Thymus (tissue), 11 donors: ENCODE measurements around the gene TP53BP2. TPM values are rescaled to one million over a fixed set of nuclear protein-coding genes. Genes with fewer than 3 reads are reported as not detected.

ENCODE experiments used
- DNase-seq, 9 donors: peaks; one replicate each; pipeline ENCODE4 v3.0.0-alpha.2; 2013; ENCODE audit warnings: low spot score in 9 of 9, low read depth in 6 of 9, missing footprints in 1 of 9
- H3K27ac ChIP-seq, 2 donors: one replicate each; pipeline ENCODE4 v1.5.1; 2013; ENCODE audit warnings: control low read depth in 1 of 2, low read depth in 1 of 2, low read length in 1 of 2, mild to moderate bottlenecking in 1 of 2, moderate library complexity in 1 of 2
- H3K27me3 ChIP-seq, 2 donors: one replicate each; pipeline ENCODE4 v1.5.1; 2013; ENCODE audit warnings: low read length in 1 of 2; ENCODE audit not compliant: control insufficient read depth in 2 of 2, insufficient read depth in 1 of 2
- H3K36me3 ChIP-seq, 2 donors: one replicate each; pipeline ENCODE4 v1.5.1; 2013; ENCODE audit warnings: low read length in 1 of 2, mild to moderate bottlenecking in 1 of 2, moderate library complexity in 1 of 2; ENCODE audit not compliant: control insufficient read depth in 2 of 2, insufficient read depth in 2 of 2
- H3K4me1 ChIP-seq, 2 donors: one replicate each; pipeline ENCODE4 v1.5.1; 2013; ENCODE audit warnings: low read length in 2 of 2; ENCODE audit not compliant: control insufficient read depth in 2 of 2, insufficient read depth in 2 of 2
- H3K4me3 ChIP-seq, 2 donors: one replicate each; pipeline ENCODE4 v1.5.1; 2013; ENCODE audit warnings: low read length in 2 of 2, control low read depth in 1 of 2, mild to moderate bottlenecking in 1 of 2
- H3K9me3 ChIP-seq, 2 donors: one replicate each; pipeline ENCODE4 v1.5.1; 2013; ENCODE audit warnings: low read length in 1 of 2, mild to moderate bottlenecking in 1 of 2; ENCODE audit not compliant: control insufficient read depth in 2 of 2, insufficient read depth in 1 of 2
- WGBS: extraction: QIAGEN DNeasy Blood & Tissue Kit; methylation state at CpG from one replicate; pipeline ENCODE4 v1.1.7; 2013; 5-methylcytosine and 5-hydroxymethylcytosine counted together
- polyA plus RNA-seq: library from polyadenylated mRNA; stranded (reverse); fragments of 200-250 nt; gene quantifications from one replicate; pipeline ENCODE4 v1.2.3, GENCODE V29; 2013
- total RNA-seq: library from RNA; stranded (reverse); fragments of 120-200 nt; gene quantifications from one replicate; pipeline ENCODE4 v1.2.4, GENCODE V29; 2013
- donor health status: healthy.

The TP53BP2 gene
- total and polyA plus RNA-seq, 2 donors: 15.2 to 23.3 TPM

DNA sequence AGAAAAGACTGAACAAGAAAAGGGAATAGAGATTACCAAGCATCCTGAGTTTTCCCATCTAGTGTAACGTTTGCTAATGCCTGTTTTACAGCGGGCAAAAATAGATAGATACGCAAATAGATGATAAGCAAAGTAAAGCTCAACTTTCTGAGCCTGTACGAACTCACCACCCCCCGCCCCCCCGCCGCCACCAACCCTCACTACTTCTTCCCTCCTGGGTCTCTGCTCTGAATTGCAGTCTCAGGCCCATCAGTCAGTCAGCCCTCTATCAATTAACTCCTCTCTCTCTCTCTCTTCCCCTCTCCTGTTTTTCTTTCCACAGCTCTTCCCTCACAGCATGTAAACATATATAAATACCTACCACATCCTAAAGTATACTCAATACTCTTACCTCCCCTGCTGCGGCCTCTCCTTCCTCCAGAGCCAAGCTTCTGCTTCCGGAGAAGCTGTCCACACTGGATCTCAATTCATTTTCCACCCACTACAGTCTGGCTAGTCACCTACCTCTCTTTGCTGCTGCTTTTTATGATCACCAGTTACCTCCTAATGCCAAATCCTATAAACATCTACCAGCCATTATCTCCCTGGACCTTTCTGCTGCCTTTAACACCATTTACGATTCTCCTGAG is 68.8 kb downstream of the TP53BP2 start:
- Histone ChIP-seq H3K4me1 (no peaks in the 10 kb centered on the region), H3K9me3 (no peaks in the 10 kb centered on the region), H3K36me3 (peaks cover 28 to 59% of the 10 kb centered on the region in 2 donors), H3K4me3 (no peak overlapping the region), H3K27me3 (no peaks in the 10 kb centered on the region), H3K27ac (no peak overlapping the region)
- DNase-seq: no peak
- WGBS: 97% methylated on average over 10 of the region's 10 CpGs

DNA sequence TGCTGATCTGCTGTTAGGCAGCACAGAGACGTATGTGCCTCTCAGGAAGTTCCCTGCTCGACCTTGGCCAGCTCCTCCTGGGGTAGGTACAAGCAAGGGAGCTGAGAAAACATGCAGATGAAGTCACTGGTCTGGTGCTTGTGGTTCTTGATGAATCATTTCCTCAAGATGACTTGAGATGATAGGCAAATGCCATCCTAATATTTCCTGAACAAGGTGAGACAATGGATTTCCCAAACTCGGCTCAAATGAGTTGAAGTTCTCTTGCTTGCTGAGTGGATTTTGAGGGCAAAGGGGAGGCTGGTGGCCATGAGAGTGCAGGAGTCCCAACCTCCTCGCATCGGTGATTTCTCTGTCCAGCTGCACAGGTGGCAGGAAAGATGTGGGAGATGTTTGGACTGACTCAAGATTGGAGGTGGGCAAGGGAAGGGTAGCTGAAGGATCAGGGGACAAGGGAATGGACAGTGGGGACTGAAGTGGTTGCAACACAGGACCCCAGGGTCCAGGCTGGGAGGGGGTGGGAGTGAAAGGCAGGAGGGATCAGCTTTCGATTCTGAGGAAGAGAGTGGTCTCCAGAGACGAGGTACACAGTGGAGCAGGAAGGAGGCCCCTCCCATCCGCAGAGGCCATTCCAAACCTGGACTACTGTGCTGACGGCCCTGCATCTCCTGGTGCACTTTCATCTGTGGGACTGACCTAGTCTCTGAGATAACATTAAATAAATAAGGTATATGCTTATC is 69.5 kb downstream of the TP53BP2 start:
- H3K27me3 ChIP-seq: no peaks in the 10 kb centered on the region
- no peaks in the 10 kb centered on the region for H3K9me3 ChIP-seq
- peak in 1 of 9 donors; percentile 5 for DNase-seq
- H3K36me3 ChIP-seq: peaks cover 28 to 57% of the 10 kb centered on the region in 2 donors
- H3K4me1 ChIP-seq: no peaks in the 10 kb centered on the region
- H3K27ac ChIP-seq: no peak overlapping the region
- H3K4me3 ChIP-seq: no peak overlapping the region
- 73% methylated on average over 9 of the region's 9 CpGs for WGBS

DNA sequence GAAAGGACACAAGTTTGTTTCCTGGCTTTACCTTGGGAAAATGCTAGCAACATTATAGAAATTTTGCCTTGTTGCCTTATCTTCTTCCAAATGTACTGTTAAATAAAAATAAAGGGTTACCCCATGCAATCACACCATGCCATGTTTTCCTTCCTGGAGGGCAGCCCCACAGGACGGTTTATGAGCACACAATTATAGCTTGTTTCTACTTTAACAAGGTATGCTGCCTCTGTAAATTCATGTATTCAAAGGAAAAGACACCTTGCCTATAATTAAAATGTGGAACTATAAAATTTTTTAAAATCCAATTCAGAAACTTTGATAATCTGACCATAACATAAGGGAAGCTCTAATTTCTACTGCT is 70.1 kb downstream of the TP53BP2 start:
- Histone ChIP-seq H3K9me3 (no peaks in the 10 kb centered on the region), H3K27me3 (no peaks in the 10 kb centered on the region), H3K36me3 (peaks cover 27 to 54% of the 10 kb centered on the region in 2 donors), H3K27ac (no peak overlapping the region), H3K4me3 (no peak overlapping the region), H3K4me1 (no peaks in the 10 kb centered on the region)
- 100% methylated on average over 1 of the region's 1 CpG for WGBS
- no peak for DNase-seq

DNA sequence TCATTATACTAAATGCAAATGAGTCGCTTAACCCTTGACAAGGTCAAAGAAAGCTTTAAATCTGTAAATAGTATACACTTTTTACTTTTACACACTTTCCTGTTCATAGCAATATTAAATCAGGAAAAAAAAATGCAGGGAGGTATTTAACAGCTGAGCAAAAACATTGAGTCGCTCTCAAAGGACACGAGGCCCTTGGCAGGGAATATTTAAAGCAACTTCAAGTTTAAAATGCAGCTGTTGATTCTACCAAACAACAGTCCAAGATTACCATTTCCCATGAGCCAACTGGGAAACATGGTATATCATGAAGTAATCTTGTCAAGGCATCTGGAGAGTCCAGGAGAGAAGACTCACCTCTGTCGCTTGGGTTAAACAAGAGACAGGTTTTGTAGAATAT is 70.7 kb downstream of the TP53BP2 start:
- Histone ChIP-seq H3K27me3 (no peaks in the 10 kb centered on the region), H3K4me1 (no peaks in the 10 kb centered on the region), H3K9me3 (no peaks in the 10 kb centered on the region), H3K27ac (no peak overlapping the region), H3K4me3 (no peak overlapping the region), H3K36me3 (peaks cover 23 to 51% of the 10 kb centered on the region in 2 donors)
- WGBS: 83% methylated on average over 4 of the region's 4 CpGs
- DNase-seq: no peak

DNA sequence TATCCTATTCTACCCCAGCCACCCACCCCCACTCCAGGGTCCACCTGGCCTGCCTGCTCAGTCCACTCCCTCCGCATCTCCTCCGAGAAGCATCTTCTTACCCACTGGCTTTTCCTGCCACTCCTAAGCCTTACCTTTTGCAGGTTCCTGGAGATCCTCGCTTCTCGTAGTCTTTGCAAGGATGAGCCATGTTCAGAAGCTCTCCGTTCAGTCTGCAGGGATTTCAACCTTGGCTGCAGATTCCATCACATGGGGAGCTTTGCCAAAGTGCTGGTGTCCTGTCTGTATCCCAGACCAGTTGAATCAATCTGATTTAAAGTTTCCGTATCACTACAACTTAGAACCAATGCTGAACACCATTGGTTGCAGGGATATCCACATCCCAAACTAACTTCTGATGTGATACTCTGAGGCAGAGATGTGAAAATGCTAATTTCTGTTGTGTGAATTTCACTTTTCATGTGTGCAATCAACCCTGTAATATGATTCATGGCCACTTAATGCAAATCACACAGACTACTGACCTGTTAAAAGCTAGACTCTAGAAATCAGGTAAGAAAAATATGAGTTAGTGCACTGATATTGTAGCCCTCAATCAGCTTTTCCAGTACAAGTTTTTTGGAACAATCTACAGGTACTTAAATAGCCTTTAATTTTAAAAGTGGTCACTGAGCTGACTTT is 71.5 kb downstream of the TP53BP2 start:
- Histone ChIP-seq H3K4me1 (no peaks in the 10 kb centered on the region), H3K4me3 (no peak overlapping the region), H3K9me3 (no peaks in the 10 kb centered on the region), H3K27ac (no peak overlapping the region), H3K27me3 (no peaks in the 10 kb centered on the region), H3K36me3 (peaks cover 22 to 43% of the 10 kb centered on the region in 2 donors)
- no peak for DNase-seq
- 97% methylated on average over 6 of the region's 6 CpGs for WGBS

DNA sequence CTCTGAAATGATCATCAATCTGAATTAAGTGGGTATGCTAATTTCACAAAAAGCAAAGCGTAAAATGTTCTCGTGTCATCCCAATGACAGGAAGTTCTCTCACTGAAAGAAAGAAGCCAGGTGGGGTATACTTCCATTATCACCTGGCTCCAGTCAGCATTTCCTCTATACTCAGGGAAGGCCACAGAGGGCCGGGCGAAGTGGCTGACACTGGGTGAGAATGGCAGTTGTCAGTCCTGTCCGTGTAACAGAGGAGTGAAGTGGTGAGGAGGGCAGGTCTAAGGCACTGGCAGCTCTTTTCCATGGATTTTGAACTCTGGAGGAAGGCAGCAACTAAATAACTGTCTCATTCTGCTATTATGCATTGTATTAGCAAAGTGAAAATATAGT is 73.0 kb downstream of the TP53BP2 start:
- H3K4me3 ChIP-seq: no peak overlapping the region
- peaks cover 13 to 33% of the 10 kb centered on the region in 2 donors for H3K36me3 ChIP-seq
- H3K9me3 ChIP-seq: peaks cover 0 to 5% of the 10 kb centered on the region in 2 donors
- H3K4me1 ChIP-seq: no peaks in the 10 kb centered on the region
- WGBS: 96% methylated on average over 5 of the region's 5 CpGs
- H3K27me3 ChIP-seq: no peaks in the 10 kb centered on the region
- no peak overlapping the region for H3K27ac ChIP-seq
- DNase-seq: no peak

DNA sequence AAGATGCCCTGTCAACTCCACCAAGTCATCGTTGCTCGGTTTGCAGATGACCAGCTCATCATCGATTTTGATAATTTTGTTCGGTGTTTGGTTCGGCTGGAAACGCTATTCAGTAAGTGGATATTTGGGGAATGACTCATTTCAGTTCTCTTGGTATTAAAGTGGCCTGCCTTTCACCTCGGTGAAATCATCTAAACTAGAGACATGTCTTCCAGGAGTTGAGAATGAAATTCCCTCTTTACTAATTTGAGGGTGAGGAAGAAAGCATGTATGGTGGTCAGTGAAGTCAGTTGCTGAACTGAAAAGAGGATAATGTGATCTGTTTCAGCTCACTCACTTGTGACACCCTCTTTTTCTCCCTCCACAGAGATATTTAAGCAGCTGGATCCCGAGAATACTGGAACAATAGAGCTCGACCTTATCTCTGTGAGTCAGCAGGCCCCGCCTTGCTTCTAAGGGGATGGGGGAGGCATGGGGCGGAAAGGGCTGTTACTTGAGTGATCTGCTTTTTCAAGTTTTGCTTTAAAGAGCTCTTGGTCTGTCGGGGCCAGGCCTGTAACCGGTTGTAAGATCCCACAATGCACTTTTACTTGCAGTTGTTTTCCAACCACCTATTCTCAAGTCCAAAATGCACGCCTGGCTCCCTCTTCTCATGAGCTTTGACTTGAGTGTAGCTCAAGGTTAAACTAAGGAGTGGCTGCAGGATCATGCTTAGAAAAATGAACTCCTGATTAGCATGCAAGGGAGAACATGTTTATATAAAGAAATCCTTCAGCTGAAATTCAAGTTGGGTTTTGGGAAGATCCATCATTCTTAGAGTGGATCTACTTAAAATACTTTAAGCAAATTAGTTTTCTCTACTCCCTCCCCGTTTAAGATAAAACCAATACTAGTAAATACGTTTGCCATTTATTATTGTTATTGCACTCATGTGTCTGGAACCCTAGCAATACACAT is 73.7 kb downstream of the TP53BP2 start:
- Histone ChIP-seq H3K27me3 (no peaks in the 10 kb centered on the region), H3K9me3 (peaks cover 0 to 5% of the 10 kb centered on the region in 2 donors), H3K4me3 (no peak overlapping the region), H3K4me1 (no peaks in the 10 kb centered on the region), H3K27ac (peak overlapping the region; percentile 11 to 33), H3K36me3 (peaks cover 13 to 27% of the 10 kb centered on the region in 2 donors)
- WGBS: 84% methylated on average over 16 of the region's 16 CpGs
- peak in 1 of 9 donors; percentile 12 for DNase-seq

DNA sequence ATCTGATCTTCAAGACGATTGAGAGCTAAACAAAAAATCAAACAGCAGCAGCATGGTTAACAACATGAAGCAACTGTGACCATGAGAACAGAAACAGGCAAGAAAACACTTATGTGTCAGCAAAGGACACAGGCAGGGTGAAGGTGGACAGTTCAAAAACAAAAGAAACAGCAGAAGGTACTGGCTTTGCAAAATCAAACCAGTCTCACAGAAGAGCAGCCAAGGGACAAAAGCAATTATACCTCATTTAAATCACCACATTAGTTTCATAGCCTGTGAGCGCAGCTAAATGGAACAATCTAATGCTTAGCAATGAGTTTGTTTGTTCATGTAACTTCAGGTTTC is 74.3 kb downstream of the TP53BP2 start:
- WGBS: 73% methylated on average over 2 of the region's 2 CpGs
- no peak for DNase-seq
- H3K4me1 ChIP-seq: no peaks in the 10 kb centered on the region
- no peak overlapping the region for H3K4me3 ChIP-seq
- H3K27me3 ChIP-seq: no peaks in the 10 kb centered on the region
- H3K27ac ChIP-seq: no peak overlapping the region
- H3K36me3 ChIP-seq: peaks cover 12 to 21% of the 10 kb centered on the region in 2 donors
- peaks cover 0 to 5% of the 10 kb centered on the region in 2 donors for H3K9me3 ChIP-seq
